ENCODE data around the gene SLC5A6.

The SLC5A6 gene

GRCh38 chr2:27175330-27175729, 36.7 kb downstream of the SLC5A6 start:
- no peak for DNase-seq (ENCODE audit: low read depth in 2 of 2)

GRCh38 chr2:27174638-27175037, 37.4 kb downstream of the SLC5A6 start:
- DNase-seq (ENCODE audit: low read depth in 2 of 2): no peak

DNA sequence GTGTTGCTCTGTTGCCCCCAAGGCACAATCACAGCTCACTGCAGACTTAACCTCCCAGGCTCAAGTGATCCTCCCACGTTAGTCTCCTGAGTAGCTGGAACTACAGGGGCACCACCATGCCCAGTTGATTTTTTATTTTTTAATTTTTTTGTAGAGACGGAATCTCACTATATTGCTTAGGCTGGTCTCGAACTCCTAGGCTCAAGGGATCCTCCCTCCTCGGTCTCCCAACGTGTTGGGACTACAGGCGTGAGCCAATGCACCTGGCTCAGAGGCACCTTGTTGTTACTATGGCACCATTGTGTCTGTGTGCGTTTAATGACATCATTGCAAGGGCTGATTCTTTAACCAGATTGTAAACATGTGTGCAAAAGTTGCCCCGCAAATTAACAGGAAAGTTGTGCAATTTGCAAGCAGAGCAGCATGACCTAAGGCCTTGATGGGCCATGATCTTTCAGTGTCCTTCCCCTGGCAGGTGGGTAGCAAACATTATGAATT, 40.7 kb downstream of the SLC5A6 start:
- no peak for DNase-seq (ENCODE audit: low read depth in 2 of 2)

DNA sequence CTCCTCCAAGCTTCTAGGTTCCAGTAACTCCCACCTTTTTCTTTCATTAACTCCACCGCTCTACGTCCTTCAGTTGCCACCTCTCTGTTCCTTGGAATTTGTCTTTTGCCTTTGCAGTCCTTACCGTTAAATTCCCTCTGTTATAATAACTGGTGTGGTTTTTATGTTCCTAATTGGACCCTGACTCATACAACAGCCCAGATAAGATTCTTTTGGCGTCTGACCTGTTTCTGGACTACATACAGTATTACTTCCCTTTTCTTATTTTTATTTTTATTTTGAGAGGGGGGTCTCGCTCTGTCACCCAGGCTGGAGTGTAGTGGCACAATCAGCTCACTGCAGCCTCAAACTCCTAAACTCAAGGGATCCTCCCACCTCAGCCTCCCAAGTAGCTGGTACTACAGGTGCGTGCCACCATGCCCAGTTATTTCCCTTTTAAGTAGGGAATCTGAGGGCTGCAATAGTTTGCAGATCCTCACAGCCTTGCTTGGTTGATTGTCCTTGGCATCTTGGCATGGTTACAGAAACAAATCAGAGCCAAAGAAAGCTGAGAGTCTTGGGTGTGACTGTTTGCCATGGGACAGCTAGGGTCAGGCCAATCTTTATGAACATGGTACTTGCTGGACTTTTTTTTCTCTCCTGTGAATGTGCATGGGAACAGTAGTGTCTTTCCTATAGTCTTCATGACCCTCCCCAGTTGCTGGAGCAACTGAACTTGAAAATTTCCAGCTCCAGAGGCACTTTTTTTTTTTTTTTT, 41.3 kb downstream of the SLC5A6 start:
- no peak for DNase-seq (ENCODE audit: low read depth in 2 of 2)

- DNase-seq (ENCODE audit: low read depth in 2 of 2): no peak
Measured at GRCh38 chr2:27164960-27165763, 46.9 kb downstream of the SLC5A6 start.

DNA sequence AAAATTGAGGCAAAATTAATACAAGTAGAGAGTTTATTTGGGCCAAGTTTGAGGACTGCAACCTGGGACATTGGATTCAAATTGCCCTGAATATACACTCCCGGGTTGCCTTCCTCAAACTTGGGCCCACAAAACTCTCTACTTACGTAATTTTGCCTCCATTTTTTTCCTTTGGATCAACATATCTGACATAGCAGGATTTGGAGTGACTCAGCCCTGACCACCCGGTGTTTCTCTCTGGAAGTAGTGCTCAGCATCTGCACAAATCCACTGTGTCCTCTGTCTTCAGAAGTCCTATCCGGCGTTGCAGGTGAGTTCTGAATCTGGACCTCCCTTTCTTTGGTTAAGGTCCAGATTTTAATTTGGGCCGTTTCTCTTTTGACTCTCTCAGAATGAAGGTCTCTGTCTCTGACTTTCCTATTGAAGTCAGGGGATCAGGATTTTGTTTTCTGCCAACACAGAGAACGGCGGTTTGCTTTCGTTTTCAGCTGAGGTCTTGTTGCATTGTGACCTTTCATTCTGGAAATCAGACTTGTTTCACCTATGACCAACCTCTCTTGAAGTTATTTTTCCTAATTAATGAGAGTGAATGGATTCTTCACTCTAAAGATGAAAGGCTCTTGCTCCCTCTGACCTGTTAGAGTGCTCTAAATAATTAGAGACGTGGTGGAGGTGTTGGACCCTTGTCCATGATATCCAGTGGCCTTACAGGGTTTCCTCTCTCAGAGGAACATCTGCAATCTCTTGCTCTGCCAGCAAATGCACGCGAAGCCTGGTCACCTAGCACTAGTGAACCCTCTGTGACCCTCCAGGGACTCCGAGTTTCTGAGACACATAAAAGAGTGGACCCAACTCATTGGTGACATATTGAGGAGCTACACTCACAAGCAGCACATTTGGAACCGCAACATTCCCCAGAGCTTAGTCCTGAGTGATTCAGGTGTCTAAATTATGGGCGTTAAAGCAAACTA, 49.6 kb downstream of the SLC5A6 start:
- no peak for DNase-seq (ENCODE audit: low read depth in 2 of 2)

DNA sequence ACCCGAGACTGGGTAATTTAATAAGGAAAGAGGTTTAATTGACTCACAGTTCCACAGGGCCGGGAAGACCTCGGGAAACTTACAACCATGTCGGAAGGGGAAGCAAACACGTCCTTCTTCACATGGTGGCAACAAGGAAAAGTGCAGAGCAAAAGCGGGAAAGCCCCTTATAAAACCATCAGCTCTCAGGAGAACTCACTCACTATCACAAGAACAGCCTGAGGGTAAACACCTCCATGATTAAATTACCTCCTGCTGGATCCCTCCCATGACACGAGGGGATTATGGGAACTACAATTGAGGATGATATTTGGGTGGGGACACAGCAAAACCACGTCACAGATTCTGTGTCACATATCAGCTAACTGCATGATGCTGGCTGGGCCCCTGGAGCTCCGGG, 51.9 kb downstream of the SLC5A6 start:
- no peak for DNase-seq (ENCODE audit: low read depth in 2 of 2)

- no peak for DNase-seq (ENCODE audit: low read depth in 2 of 2)
Measured at GRCh38 chr2:27159271-27159670, 52.8 kb downstream of the SLC5A6 start.

DNA sequence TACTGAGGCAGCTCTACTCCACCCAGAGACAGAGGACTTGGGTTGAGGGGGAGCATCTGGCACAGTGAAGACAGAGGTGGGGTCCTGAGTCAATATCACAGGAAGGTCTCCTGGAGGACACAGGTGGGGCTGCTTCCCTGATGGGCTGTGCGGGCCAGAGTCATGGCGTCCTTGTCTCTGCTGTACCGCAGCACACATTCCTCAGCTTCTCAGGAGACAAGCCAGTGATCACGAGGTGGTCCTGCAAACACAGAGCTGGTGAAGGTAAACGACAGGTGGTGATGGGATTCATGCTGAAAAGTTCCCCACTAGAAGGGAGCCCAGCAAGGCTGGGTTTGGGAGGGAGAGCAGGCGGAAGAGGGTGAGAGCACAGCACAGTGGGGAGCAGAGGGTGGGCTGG, 53.6 kb downstream of the SLC5A6 start:
- DNase-seq (ENCODE audit: low read depth in 2 of 2): no peak

DNA sequence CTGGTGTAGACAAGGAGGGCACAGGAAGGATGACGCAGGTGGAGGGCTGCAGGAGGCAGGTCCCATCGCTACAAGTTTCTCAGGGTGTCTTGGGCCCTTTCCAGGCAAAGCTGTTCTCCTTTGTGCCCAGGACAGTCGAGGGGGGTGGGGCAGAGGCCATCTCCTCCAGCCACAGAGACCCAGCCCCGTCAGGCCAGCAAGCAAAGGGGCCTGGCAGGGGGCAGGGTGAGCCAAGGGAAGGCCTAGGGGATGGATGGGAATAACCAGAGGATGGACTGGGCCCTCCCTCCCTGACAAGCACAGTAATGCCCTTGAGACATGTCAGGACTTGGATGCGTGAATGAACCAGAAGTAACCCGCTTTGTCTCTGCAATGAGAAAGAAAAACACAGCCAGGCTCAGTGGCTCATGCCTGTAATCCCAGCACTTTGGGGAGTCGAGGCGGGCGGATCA, 57.0 kb downstream of the SLC5A6 start:
- DNase-seq (ENCODE audit: low read depth in 2 of 2): no peak

DNA sequence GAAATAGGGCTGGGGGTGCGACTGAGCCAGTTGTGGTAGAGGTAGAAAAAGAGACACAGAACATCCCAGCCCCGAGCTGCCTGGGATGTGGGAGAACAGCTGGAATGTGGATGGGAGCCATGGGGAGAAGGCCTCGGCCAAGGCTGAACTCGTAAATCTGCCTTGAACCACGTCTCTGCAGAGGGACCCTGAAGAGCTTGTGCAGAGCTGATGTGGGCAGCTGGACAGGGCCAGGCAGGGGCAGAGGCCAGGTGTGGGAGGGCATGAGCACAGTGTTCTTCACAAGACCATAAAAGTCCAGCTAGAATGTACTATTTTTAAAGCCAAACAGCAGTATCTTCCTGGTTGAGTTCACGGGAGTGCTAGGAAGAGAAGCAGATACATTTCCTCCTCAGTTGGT, 57.6 kb downstream of the SLC5A6 start:
- no peak for DNase-seq (ENCODE audit: low read depth in 2 of 2)

GRCh38 chr2:27152796-27153464, 59.1 kb downstream of the SLC5A6 start:
- no peak for DNase-seq (ENCODE audit: low read depth in 2 of 2)

- DNase-seq (ENCODE audit: low read depth in 2 of 2): no peak
Measured at GRCh38 chr2:27152102-27152795, 59.8 kb downstream of the SLC5A6 start.

DNA sequence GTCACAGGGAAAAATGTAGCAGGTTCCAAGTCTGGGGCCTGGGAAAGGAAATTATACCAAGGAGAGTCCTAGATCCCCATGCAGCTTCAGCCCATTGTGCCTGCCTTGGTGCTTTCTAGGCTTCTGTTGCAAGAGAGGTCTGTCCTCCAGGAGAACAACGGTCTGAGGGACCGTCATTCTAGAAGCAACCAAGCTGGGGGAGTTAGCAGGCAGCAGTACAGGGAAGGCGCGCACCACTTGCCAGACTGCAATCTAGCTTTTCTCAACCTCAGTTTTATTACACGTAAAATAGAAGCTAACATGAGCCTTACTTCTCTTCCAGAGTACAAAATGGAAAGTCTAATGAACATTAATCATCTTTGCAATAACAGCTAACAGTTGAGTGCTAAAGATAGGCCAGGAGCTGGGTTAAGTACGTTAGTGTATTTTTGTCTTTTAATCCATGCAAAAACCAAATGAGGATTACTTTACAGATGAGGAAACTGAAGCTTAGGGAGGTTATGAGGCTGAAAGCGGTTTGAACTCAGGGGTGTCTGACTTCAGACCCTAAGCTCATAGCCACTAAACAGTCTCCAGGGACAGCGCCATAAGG, 61.3 kb downstream of the SLC5A6 start:
- no peak for DNase-seq (ENCODE audit: low read depth in 2 of 2)
